RPMI7951 (cell line): ENCODE results near the gene DPYD. TPM values are rescaled to one million over a fixed set of nuclear protein-coding genes. Genes with fewer than 3 reads are reported as not detected.
"Not testable (repeated sequence)": the region's sequence is repeated elsewhere in the genome, so short reads cannot be mapped to it uniquely, and the experiment has no call there.

ENCODE experiments used
- DNase-seq: peaks from one replicate; pipeline ENCODE4 v3.0.0-alpha.2; 2012; ENCODE audit warnings: low read depth
- total RNA-seq: library from RNA; depleted of rRNA; stranded (reverse); fragments of >200 nt; shearing (Covaris generic); gene quantifications from 2 replicates; pipeline ENCODE4 v1.2.3, GENCODE V29; 2014

Gene DPYD
- total RNA-seq, 1 experiment from 2014 or later = 35.8 TPM

GRCh38 chr1:97368296-97368695 is 552.5 kb downstream of the DPYD start:
- DNase-seq = no peak

GRCh38 chr1:97366984-97367383 is 553.9 kb downstream of the DPYD start:
- no peak for DNase-seq

GRCh38 chr1:97365026-97365425 is 555.8 kb downstream of the DPYD start:
- peak; percentile 39 for DNase-seq

- DNase-seq = peak; percentile 50
Observed at GRCh38 chr1:97364086-97364485, 556.7 kb downstream of the DPYD start.

- DNase-seq = no peak
Observed at GRCh38 chr1:97356309-97356708, 564.5 kb downstream of the DPYD start.

- DNase-seq = no peak
Observed at GRCh38 chr1:97352936-97353382, 567.9 kb downstream of the DPYD start.

- no peak for DNase-seq
Observed at GRCh38 chr1:97351846-97352245, 569.0 kb downstream of the DPYD start.

GRCh38 chr1:97350662-97351061 is 570.2 kb downstream of the DPYD start:
- DNase-seq = no peak

- DNase-seq = no peak
Observed at GRCh38 chr1:97350241-97350640, 570.6 kb downstream of the DPYD start.

- not testable (repeated sequence) for DNase-seq
Observed at GRCh38 chr1:97349794-97350193, 571.0 kb downstream of the DPYD start.

GRCh38 chr1:97348599-97349265 is 572.1 kb downstream of the DPYD start:
- DNase-seq = no peak

- DNase-seq = peak; percentile 83
Observed at GRCh38 chr1:97340951-97341350, 579.9 kb downstream of the DPYD start.

GRCh38 chr1:97338347-97338746 is 582.5 kb downstream of the DPYD start:
- DNase-seq = no peak

GRCh38 chr1:97337250-97338030 is 583.4 kb downstream of the DPYD start:
- no peak for DNase-seq

GRCh38 chr1:97334454-97334853 is 586.4 kb downstream of the DPYD start:
- peak; percentile 75 for DNase-seq

- peak; percentile 25 for DNase-seq
Observed at GRCh38 chr1:97332716-97333115, 588.1 kb downstream of the DPYD start.

- DNase-seq = no peak
Observed at GRCh38 chr1:97331165-97331564, 589.7 kb downstream of the DPYD start.

GRCh38 chr1:97314685-97315084 is 606.1 kb downstream of the DPYD start:
- no peak for DNase-seq

- DNase-seq = peak; percentile 27
Observed at GRCh38 chr1:97308131-97308530, 612.7 kb downstream of the DPYD start.

- no peak for DNase-seq
Observed at GRCh38 chr1:97307568-97307967, 613.3 kb downstream of the DPYD start.

- DNase-seq = no peak
Observed at GRCh38 chr1:97307151-97307550, 613.7 kb downstream of the DPYD start.

GRCh38 chr1:97306504-97306903 is 614.3 kb downstream of the DPYD start:
- no peak for DNase-seq

- no peak for DNase-seq
Observed at GRCh38 chr1:97304366-97304765, 616.5 kb downstream of the DPYD start.
